Adrenal gland (tissue), 5 donors: ENCODE data around the gene ACACB.

Experiments used
- CTCF ChIP-seq, 6 experiments: fragments of 450-650 bp in 4 of 6; fragments of 200-600 bp in 2 of 6; sonication (generic) in 1 of 6; IDR thresholded peaks; 1 replicate in 5 of 6; 2 replicates in 1 of 6; pipeline versions ENCODE4 v1.5.1 to v1.8.0; 2016 to 2021; ENCODE audit warnings: antibody characterized with exemption in 6 of 6, mild to moderate bottlenecking in 2 of 6, moderate library complexity in 1 of 6
- POLR2A ChIP-seq, 2 donors: fragments of 450-650 bp; IDR thresholded peaks; one replicate each; pipeline ENCODE4 v1.6.1; 2017; ENCODE audit warnings: antibody characterized with exemption in 2 of 2, mild to moderate bottlenecking in 2 of 2, moderate library complexity in 1 of 2
- donor health status: DM: no; HTN: no; CAD: no.

- TF ChIP-seq CTCF (IDR thresholded peaks at IDR 0.05) (no peak), POLR2A (IDR thresholded peaks at IDR 0.05) (peak; percentile 75 to 83)
Observed at GRCh38 chr12:109110988-109111495, 5.3 kb upstream of the ACACB start.
